Thyroid gland (tissue), 4 donors: Measurements from ENCODE around the gene ZDHHC17.

Experiments
- CTCF ChIP-seq, 6 experiments: fragments of 200-600 bp in 3 of 6; fragments of 450-650 bp in 3 of 6; sonication (generic) in 3 of 6; IDR thresholded peaks; one replicate each; pipeline ENCODE4 v1.5.1; 2016 to 2019; ENCODE audit warnings: antibody characterized with exemption in 6 of 6, mild to moderate bottlenecking in 2 of 6, inconsistent platforms in 1 of 6, moderate library complexity in 1 of 6
- POLR2A ChIP-seq, 2 donors: fragments of 450-650 bp; IDR thresholded peaks; one replicate each; pipeline ENCODE4 v1.6.1; 2017; ENCODE audit warnings: antibody characterized with exemption in 2 of 2, mild to moderate bottlenecking in 2 of 2, moderate library complexity in 1 of 2

GRCh38 chr12:76717314-76717713 is 46.6 kb upstream of the ZDHHC17 start:
- TF ChIP-seq CTCF (IDR thresholded peaks at IDR 0.05) (no peak), POLR2A (IDR thresholded peaks at IDR 0.05) (no peak)
